GM12864 (cell line): ENCODE results near the gene CAPS2.

Experiments used
- DNase-seq: peaks from one replicate; pipeline ENCODE4 v3.0.0-alpha.2; 2011; ENCODE audit warnings: low read depth
- H3K4me3 ChIP-seq: 2 replicates; pipeline ENCODE4 v1.5.1; 2011; ENCODE audit warnings: mild to moderate bottlenecking, low read depth, low read length, control low read depth
- CTCF ChIP-seq: IDR thresholded peaks from 2 replicates; pipeline ENCODE4 v1.5.1; 2011; ENCODE audit warnings: low read depth, mild to moderate bottlenecking, moderate library complexity, low read length, control low read depth, inconsistent platforms; ENCODE audit errors: missing control alignments

The CAPS2 gene

GRCh38 chr12:75259143-75259542 lies 71.0 kb downstream of the CAPS2 start:
- no peak overlapping the region for H3K4me3 ChIP-seq
- TF ChIP-seq CTCF, result no peak
- DNase-seq, result no peak

GRCh38 chr12:75257510-75257909 lies 72.6 kb downstream of the CAPS2 start:
- no peak overlapping the region for H3K4me3 ChIP-seq
- TF ChIP-seq CTCF, result no peak
- no peak for DNase-seq

- no peak overlapping the region for H3K4me3 ChIP-seq
- no peak for TF ChIP-seq CTCF
- no peak for DNase-seq
Measured at GRCh38 chr12:75245108-75245507, 85.0 kb downstream of the CAPS2 start.

- no peak for DNase-seq
- H3K4me3 ChIP-seq, result no peak overlapping the region
- TF ChIP-seq CTCF, result no peak
Measured at GRCh38 chr12:75239987-75240386, 90.1 kb downstream of the CAPS2 start.

- no peak overlapping the region for H3K4me3 ChIP-seq
- no peak for TF ChIP-seq CTCF
- no peak for DNase-seq
Measured at GRCh38 chr12:75236206-75236605, 93.9 kb downstream of the CAPS2 start.

- no peak overlapping the region for H3K4me3 ChIP-seq
- no peak for DNase-seq
- TF ChIP-seq CTCF, result no peak
Measured at GRCh38 chr12:75227132-75227531, 103.0 kb downstream of the CAPS2 start.
